ENCODE data around the gene SLC7A6. TPM values are rescaled to one million over a fixed set of nuclear protein-coding genes. Genes with fewer than 3 reads are reported as not detected.

Gene SLC7A6
- total RNA-seq, 1 donor from 2014 or later, result 50.7 TPM

DNA sequence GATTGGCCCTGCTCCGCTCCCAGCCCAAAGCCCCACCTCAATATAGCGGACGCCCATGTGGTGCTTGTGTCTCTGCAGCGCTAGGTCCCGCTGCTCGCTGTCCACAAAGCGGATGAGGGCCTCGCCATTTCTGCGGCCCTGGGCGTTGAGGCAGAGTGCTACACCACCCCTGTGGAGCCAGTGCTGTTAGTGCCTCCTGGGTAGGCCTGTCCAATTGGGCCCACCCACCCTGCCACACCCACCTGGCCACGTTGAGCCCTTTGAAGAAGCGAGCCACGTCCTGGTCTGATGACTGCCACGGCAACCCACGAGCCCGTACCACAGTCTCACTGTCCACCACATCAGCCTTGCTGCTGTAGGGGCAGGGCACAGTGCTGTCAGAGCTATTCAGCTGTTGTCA is 32.0 kb upstream of the SLC7A6 start:
- no peak overlapping the region for H3K27ac Mint-ChIP-seq (ENCODE audit: unreplicated experiment)

DNA sequence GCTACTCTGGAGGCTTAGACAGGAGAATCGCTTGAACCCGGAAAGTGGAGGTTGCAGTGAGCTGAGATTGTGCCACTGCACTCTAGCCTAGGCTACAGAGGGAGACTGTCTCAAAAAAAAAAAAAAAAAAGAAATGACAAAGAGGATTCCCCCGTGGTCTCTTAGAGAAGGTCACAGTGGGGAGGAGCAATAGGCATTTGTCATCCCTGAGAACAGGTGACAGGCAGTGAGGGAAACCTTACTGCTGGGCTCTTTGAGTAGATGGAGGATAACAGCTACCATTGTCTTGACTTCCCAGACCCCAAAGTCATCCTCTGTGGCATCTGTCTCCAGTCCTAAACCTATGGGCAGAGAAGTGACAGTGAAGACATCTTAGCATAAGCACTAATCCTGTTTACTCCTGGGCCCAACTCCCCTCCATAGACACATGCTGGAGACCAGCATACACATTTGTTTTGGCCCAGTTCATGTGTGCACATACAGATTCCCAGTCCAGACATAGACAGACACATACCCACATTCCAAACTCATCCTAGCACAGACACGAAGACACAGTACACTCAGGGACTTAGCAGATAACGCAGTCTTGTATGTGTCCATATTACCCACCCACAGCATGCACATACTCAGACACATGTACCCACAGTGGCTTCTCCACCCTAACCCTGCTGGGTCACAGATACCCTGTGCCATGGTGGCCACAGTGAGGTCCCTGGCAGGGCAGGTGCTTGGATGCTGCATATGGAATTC is 31.1 kb upstream of the SLC7A6 start:
- H3K27me3 Mint-ChIP-seq (ENCODE audit: unreplicated experiment), result no peaks in the 10 kb centered on the region
- no peaks in the 10 kb centered on the region for H3K9me3 Mint-ChIP-seq (ENCODE audit: unreplicated experiment)
- TF ChIP-seq, protein P1, sequence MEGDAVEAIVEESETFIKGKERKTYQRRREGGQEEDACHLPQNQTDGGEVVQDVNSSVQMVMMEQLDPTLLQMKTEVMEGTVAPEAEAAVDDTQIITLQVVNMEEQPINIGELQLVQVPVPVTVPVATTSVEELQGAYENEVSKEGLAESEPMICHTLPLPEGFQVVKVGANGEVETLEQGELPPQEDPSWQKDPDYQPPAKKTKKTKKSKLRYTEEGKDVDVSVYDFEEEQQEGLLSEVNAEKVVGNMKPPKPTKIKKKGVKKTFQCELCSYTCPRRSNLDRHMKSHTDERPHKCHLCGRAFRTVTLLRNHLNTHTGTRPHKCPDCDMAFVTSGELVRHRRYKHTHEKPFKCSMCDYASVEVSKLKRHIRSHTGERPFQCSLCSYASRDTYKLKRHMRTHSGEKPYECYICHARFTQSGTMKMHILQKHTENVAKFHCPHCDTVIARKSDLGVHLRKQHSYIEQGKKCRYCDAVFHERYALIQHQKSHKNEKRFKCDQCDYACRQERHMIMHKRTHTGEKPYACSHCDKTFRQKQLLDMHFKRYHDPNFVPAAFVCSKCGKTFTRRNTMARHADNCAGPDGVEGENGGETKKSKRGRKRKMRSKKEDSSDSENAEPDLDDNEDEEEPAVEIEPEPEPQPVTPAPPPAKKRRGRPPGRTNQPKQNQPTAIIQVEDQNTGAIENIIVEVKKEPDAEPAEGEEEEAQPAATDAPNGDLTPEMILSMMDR (IDR thresholded peaks at IDR 0.05), result no peak
- no peak overlapping the region for H3K4me3 Mint-ChIP-seq (ENCODE audit: unreplicated experiment)
- peaks cover 27% of the 10 kb centered on the region for H3K4me1 Mint-ChIP-seq (ENCODE audit: unreplicated experiment)
- DNase-seq (ENCODE audit: extremely low spot score, unreplicated experiment), result no peak
- H3K36me3 Mint-ChIP-seq (ENCODE audit: unreplicated experiment), result peaks cover 2% of the 10 kb centered on the region
- no peak overlapping the region for H3K27ac Mint-ChIP-seq (ENCODE audit: unreplicated experiment)

More for the DNA sequence above, 32.0 kb upstream of the SLC7A6 start:
- DNase-seq (ENCODE audit: extremely low spot score, unreplicated experiment), result no peak
- Mint-ChIP-seq H3K36me3 (ENCODE audit: unreplicated experiment) (peaks cover 2% of the 10 kb centered on the region), H3K9me3 (ENCODE audit: unreplicated experiment) (no peaks in the 10 kb centered on the region), H3K4me1 (ENCODE audit: unreplicated experiment) (peaks cover 23% of the 10 kb centered on the region), H3K27me3 (ENCODE audit: unreplicated experiment) (no peaks in the 10 kb centered on the region), H3K4me3 (ENCODE audit: unreplicated experiment) (no peak overlapping the region)
- TF ChIP-seq, protein P1 (IDR thresholded peaks at IDR 0.05), result no peak

DNA sequence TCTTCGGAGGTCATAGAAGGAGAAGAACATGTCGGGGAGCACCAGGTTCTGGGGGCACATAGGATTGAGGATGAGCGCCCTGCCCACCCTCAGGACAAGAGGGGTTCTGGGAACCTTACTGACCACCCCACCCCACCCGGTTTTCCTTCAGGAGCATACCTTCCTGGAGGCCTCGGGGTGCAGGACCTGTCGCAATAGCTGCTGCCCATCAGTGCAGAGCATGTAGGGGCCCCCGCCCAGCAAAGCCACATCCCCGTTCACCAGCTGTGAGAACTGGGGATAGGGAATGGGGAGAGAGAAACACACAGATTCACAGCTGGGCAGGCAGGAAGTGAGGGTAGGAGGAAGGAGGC is 30.5 kb upstream of the SLC7A6 start:
- peaks cover 27% of the 10 kb centered on the region for H3K4me1 Mint-ChIP-seq (ENCODE audit: unreplicated experiment)
- TF ChIP-seq, protein P1 (IDR thresholded peaks at IDR 0.05), result no peak
- H3K36me3 Mint-ChIP-seq (ENCODE audit: unreplicated experiment), result peaks cover 2% of the 10 kb centered on the region
- H3K27me3 Mint-ChIP-seq (ENCODE audit: unreplicated experiment), result no peaks in the 10 kb centered on the region
- no peak for DNase-seq (ENCODE audit: extremely low spot score, unreplicated experiment)
- H3K4me3 Mint-ChIP-seq (ENCODE audit: unreplicated experiment), result no peak overlapping the region
- H3K27ac Mint-ChIP-seq (ENCODE audit: unreplicated experiment), result no peak overlapping the region
- no peaks in the 10 kb centered on the region for H3K9me3 Mint-ChIP-seq (ENCODE audit: unreplicated experiment)

DNA sequence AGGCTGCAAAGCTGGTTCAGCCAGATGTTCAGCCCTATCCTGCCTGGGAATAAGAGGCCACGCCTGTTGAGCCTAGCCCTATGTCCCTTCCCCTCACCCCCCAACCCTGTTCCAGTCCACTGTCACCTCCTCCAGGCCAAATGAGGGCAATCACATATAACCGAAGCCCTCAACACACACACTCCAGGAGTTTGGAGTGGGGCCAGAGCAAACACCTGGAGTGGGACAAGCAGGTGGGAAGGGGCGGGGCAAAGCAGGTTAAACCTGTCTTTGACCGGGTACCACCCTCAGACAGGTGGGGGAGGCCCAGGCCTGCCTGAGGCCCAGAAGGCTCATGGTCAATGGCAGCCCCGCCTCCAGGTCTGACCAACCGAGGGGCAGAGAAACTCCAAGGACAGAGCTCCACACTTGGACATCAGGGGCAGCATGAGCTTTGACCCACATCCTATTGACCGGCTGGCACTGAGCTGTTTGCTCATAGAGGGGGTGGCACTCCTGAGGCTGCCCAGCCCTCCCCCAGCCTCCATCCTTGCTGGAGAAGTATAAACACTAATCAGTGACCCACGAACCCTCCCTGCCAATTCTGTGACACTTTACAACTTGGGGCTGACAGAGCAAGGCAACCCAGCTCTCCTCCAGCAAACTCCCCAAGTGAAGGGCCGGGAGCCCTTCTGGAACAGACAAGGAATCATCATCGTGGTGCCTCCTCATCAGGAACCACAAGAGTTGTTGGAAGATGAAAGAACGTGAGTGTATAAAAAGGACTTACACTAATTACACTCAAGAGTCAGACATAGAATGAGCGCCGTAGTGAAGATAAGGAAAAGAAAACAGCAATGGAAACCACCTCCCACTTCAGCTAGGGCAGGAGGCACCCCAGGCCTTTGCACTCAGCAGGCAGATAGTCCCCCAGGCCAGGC is 29.9 kb upstream of the SLC7A6 start:
- H3K27me3 Mint-ChIP-seq (ENCODE audit: unreplicated experiment), result no peaks in the 10 kb centered on the region
- no peak for DNase-seq (ENCODE audit: extremely low spot score, unreplicated experiment)
- H3K36me3 Mint-ChIP-seq (ENCODE audit: unreplicated experiment), result peaks cover 2% of the 10 kb centered on the region
- H3K27ac Mint-ChIP-seq (ENCODE audit: unreplicated experiment), result no peak overlapping the region
- TF ChIP-seq, protein P1 (IDR thresholded peaks at IDR 0.05), result no peak
- H3K9me3 Mint-ChIP-seq (ENCODE audit: unreplicated experiment), result no peaks in the 10 kb centered on the region
- H3K4me1 Mint-ChIP-seq (ENCODE audit: unreplicated experiment), result peaks cover 21% of the 10 kb centered on the region
- no peak overlapping the region for H3K4me3 Mint-ChIP-seq (ENCODE audit: unreplicated experiment)
